Measurements from ENCODE around the gene ETS1.

ETS1 gene

GRCh38 chr11:128597209-128597608 is 9.9 kb upstream of the ETS1 start:
- DNase-seq = no peak
- no peaks in the 10 kb centered on the region for H3K36me3 ChIP-seq (ENCODE audit: insufficient read depth, low read length)
- no peaks in the 10 kb centered on the region for H3K27me3 ChIP-seq (ENCODE audit: insufficient read depth, low read length, poor library complexity)
- H4K20me1 ChIP-seq (ENCODE audit: insufficient read depth, low read length) = no peaks in the 10 kb centered on the region
- H3K27ac ChIP-seq (ENCODE audit: low read length) = no peak overlapping the region
- no peak overlapping the region for H2AFZ ChIP-seq (ENCODE audit: low read depth, low read length)
- ATAC-seq (ENCODE audit: insufficient read depth, low read depth) = no peak
- H3K79me2 ChIP-seq (ENCODE audit: insufficient read depth, low read length) = no peaks in the 10 kb centered on the region
- H3K4me1 ChIP-seq (ENCODE audit: insufficient read depth, low read length) = no peaks in the 10 kb centered on the region
- H3K4me2 ChIP-seq (ENCODE audit: insufficient read depth, low read length) = no peak overlapping the region
- no peak for TF ChIP-seq EZH2 (IDR thresholded peaks at IDR 0.05; ENCODE audit: borderline replicate concordance, low read depth, low read length, severe bottlenecking)
- TF ChIP-seq, protein P1, sequence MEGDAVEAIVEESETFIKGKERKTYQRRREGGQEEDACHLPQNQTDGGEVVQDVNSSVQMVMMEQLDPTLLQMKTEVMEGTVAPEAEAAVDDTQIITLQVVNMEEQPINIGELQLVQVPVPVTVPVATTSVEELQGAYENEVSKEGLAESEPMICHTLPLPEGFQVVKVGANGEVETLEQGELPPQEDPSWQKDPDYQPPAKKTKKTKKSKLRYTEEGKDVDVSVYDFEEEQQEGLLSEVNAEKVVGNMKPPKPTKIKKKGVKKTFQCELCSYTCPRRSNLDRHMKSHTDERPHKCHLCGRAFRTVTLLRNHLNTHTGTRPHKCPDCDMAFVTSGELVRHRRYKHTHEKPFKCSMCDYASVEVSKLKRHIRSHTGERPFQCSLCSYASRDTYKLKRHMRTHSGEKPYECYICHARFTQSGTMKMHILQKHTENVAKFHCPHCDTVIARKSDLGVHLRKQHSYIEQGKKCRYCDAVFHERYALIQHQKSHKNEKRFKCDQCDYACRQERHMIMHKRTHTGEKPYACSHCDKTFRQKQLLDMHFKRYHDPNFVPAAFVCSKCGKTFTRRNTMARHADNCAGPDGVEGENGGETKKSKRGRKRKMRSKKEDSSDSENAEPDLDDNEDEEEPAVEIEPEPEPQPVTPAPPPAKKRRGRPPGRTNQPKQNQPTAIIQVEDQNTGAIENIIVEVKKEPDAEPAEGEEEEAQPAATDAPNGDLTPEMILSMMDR (IDR thresholded peaks at IDR 0.05; ENCODE audit: borderline replicate concordance, extremely low read depth, low read length, poor library complexity, severe bottlenecking) = no peak
- no peak overlapping the region for H3K4me3 ChIP-seq (ENCODE audit: low read depth in 1 of 2, low read length in 2 of 2)
- H3K9me3 ChIP-seq (ENCODE audit: insufficient read depth, low read length, severe bottlenecking) = no peaks in the 10 kb centered on the region
- H3K9ac ChIP-seq (ENCODE audit: low read depth, low read length) = no peak overlapping the region

- Histone ChIP-seq H3K36me3 (ENCODE audit: insufficient read depth, low read length) (no peaks in the 10 kb centered on the region), H3K79me2 (ENCODE audit: insufficient read depth, low read length) (no peaks in the 10 kb centered on the region), H2AFZ (ENCODE audit: low read depth, low read length) (no peak overlapping the region), H3K4me3 (ENCODE audit: low read depth in 1 of 2, low read length in 2 of 2) (no peak overlapping the region), H3K4me1 (ENCODE audit: insufficient read depth, low read length) (no peaks in the 10 kb centered on the region), H3K9ac (ENCODE audit: low read depth, low read length) (no peak overlapping the region), H3K27ac (ENCODE audit: low read length) (no peak overlapping the region), H3K4me2 (ENCODE audit: insufficient read depth, low read length) (no peak overlapping the region), H3K9me3 (ENCODE audit: insufficient read depth, low read length, severe bottlenecking) (no peaks in the 10 kb centered on the region), H3K27me3 (ENCODE audit: insufficient read depth, low read length, poor library complexity) (no peaks in the 10 kb centered on the region), H4K20me1 (ENCODE audit: insufficient read depth, low read length) (no peaks in the 10 kb centered on the region)
- ATAC-seq (ENCODE audit: insufficient read depth, low read depth) (no peak), DNase-seq (no peak)
- TF ChIP-seq EZH2 (IDR thresholded peaks at IDR 0.05; ENCODE audit: borderline replicate concordance, low read depth, low read length, severe bottlenecking) = no peak
- TF ChIP-seq, protein P1 (IDR thresholded peaks at IDR 0.05; ENCODE audit: borderline replicate concordance, extremely low read depth, low read length, poor library complexity, severe bottlenecking) = no peak
Observed at GRCh38 chr11:128596250-128596649, 8.9 kb upstream of the ETS1 start.

GRCh38 chr11:128595775-128596174 is 8.4 kb upstream of the ETS1 start:
- no peak for ATAC-seq (ENCODE audit: insufficient read depth, low read depth)
- H3K9me3 ChIP-seq (ENCODE audit: insufficient read depth, low read length, severe bottlenecking) = no peaks in the 10 kb centered on the region
- H3K4me3 ChIP-seq (ENCODE audit: low read depth in 1 of 2, low read length in 2 of 2) = no peak overlapping the region
- H3K27ac ChIP-seq (ENCODE audit: low read length) = no peak overlapping the region
- H3K79me2 ChIP-seq (ENCODE audit: insufficient read depth, low read length) = no peaks in the 10 kb centered on the region
- H3K4me2 ChIP-seq (ENCODE audit: insufficient read depth, low read length) = no peak overlapping the region
- H3K36me3 ChIP-seq (ENCODE audit: insufficient read depth, low read length) = no peaks in the 10 kb centered on the region
- no peak overlapping the region for H3K9ac ChIP-seq (ENCODE audit: low read depth, low read length)
- TF ChIP-seq, protein P1 (IDR thresholded peaks at IDR 0.05; ENCODE audit: borderline replicate concordance, extremely low read depth, low read length, poor library complexity, severe bottlenecking) = no peak
- TF ChIP-seq EZH2 (IDR thresholded peaks at IDR 0.05; ENCODE audit: borderline replicate concordance, low read depth, low read length, severe bottlenecking) = no peak
- H3K4me1 ChIP-seq (ENCODE audit: insufficient read depth, low read length) = no peaks in the 10 kb centered on the region
- H4K20me1 ChIP-seq (ENCODE audit: insufficient read depth, low read length) = no peaks in the 10 kb centered on the region
- no peak overlapping the region for H2AFZ ChIP-seq (ENCODE audit: low read depth, low read length)
- DNase-seq = no peak
- no peaks in the 10 kb centered on the region for H3K27me3 ChIP-seq (ENCODE audit: insufficient read depth, low read length, poor library complexity)

GRCh38 chr11:128595221-128595620 is 7.9 kb upstream of the ETS1 start:
- Histone ChIP-seq H3K4me3 (ENCODE audit: low read depth in 1 of 2, low read length in 2 of 2) (no peak overlapping the region), H3K4me2 (ENCODE audit: insufficient read depth, low read length) (no peak overlapping the region), H3K79me2 (ENCODE audit: insufficient read depth, low read length) (no peaks in the 10 kb centered on the region), H3K27ac (ENCODE audit: low read length) (no peak overlapping the region), H2AFZ (ENCODE audit: low read depth, low read length) (no peak overlapping the region), H3K36me3 (ENCODE audit: insufficient read depth, low read length) (no peaks in the 10 kb centered on the region), H3K4me1 (ENCODE audit: insufficient read depth, low read length) (no peaks in the 10 kb centered on the region), H3K9ac (ENCODE audit: low read depth, low read length) (no peak overlapping the region), H3K27me3 (ENCODE audit: insufficient read depth, low read length, poor library complexity) (no peaks in the 10 kb centered on the region), H4K20me1 (ENCODE audit: insufficient read depth, low read length) (no peaks in the 10 kb centered on the region), H3K9me3 (ENCODE audit: insufficient read depth, low read length, severe bottlenecking) (no peaks in the 10 kb centered on the region)
- ATAC-seq (ENCODE audit: insufficient read depth, low read depth) (no peak), DNase-seq (no peak)
- no peak for TF ChIP-seq EZH2 (IDR thresholded peaks at IDR 0.05; ENCODE audit: borderline replicate concordance, low read depth, low read length, severe bottlenecking)
- TF ChIP-seq, protein P1 (IDR thresholded peaks at IDR 0.05; ENCODE audit: borderline replicate concordance, extremely low read depth, low read length, poor library complexity, severe bottlenecking) = no peak

Data from DND-41 (cell line).